Hepatocyte (in vitro differentiated cells): ENCODE results near the gene BCAN.

Source experiments
- EZH2phosphoT487 ChIP-seq: fragments of 200-600 bp; sonication (generic); IDR thresholded peaks from one replicate; pipeline ENCODE4 v1.6.1; 2018; ENCODE audit warnings: antibody characterized with exemption, mild to moderate bottlenecking, low read depth, moderate library complexity; ENCODE audit not compliant: unreplicated experiment, severe bottlenecking
- TF ChIP-seq, protein P1 (sequence below): fragments of 200-600 bp; sonication (generic); IDR thresholded peaks from 2 replicates; pipeline ENCODE4 v1.5.1; 2016; ENCODE audit warnings: antibody characterized with exemption, mild to moderate bottlenecking; ENCODE audit not compliant: poor library complexity

DNA sequence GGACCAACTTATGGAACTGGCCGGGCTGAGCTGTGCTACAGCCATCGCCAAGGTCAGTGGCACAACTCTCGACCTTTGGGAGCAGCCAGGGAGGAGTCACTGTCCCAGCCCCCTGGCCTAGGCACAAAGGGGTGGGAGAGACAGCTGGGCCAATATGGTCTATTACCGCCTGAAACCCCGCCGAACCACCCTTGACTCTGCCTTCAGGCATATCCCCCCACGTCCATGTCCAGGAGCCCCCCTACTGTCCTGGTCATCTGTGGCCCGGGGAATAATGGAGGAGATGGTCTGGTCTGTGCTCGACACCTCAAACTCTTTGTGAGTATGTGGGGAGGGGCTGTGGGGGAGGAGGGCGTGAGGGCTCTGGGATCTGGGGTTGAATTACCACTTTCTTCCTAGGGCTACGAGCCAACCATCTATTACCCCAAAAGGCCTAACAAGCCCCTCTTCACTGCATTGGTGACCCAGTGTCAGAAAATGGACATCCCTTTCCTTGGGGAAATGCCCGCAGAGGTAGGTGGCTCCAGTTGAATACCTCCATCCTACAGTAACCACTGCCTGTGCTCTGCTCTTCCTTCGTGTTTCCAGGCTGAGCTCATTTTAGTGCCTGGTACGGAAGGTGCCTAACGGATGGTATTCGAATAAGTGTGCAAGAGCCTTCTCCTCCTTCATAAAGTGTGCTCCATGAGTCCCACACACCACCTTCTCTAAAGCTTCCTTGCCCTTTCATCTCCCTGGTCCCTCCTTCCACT lies 49.6 kb upstream of the BCAN start:
- TF ChIP-seq EZH2phosphoT487 = no peak
- TF ChIP-seq, protein P1, sequence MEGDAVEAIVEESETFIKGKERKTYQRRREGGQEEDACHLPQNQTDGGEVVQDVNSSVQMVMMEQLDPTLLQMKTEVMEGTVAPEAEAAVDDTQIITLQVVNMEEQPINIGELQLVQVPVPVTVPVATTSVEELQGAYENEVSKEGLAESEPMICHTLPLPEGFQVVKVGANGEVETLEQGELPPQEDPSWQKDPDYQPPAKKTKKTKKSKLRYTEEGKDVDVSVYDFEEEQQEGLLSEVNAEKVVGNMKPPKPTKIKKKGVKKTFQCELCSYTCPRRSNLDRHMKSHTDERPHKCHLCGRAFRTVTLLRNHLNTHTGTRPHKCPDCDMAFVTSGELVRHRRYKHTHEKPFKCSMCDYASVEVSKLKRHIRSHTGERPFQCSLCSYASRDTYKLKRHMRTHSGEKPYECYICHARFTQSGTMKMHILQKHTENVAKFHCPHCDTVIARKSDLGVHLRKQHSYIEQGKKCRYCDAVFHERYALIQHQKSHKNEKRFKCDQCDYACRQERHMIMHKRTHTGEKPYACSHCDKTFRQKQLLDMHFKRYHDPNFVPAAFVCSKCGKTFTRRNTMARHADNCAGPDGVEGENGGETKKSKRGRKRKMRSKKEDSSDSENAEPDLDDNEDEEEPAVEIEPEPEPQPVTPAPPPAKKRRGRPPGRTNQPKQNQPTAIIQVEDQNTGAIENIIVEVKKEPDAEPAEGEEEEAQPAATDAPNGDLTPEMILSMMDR = no peak
